Osteoblast (primary cell): ENCODE data around the gene LLCFC1. TPM values are rescaled to one million over a fixed set of nuclear protein-coding genes. Genes with fewer than 3 reads are reported as not detected.

Source experiments
- DNase-seq: peaks from one replicate; pipeline ENCODE4 v3.0.0; 2011; ENCODE audit warnings: low spot score, mixed read lengths; ENCODE audit not compliant: insufficient read length; ENCODE audit errors: missing footprints
- H2AFZ ChIP-seq: 2 replicates; pipeline ENCODE4 v1.6.0; 2011; ENCODE audit warnings: mild to moderate bottlenecking, low read length
- H3K27ac ChIP-seq: 2 replicates; pipeline ENCODE4 v1.5.1; 2011; ENCODE audit warnings: mild to moderate bottlenecking, low read depth, low read length, moderate library complexity
- H3K27me3 ChIP-seq: 2 replicates; pipeline ENCODE4 v1.6.0; 2012; ENCODE audit warnings: mild to moderate bottlenecking, control low read depth, inconsistent platforms, low read length, moderate library complexity; ENCODE audit not compliant: insufficient read depth
- H3K36me3 ChIP-seq: 2 replicates; pipeline ENCODE4 v1.5.1; 2011; ENCODE audit warnings: mild to moderate bottlenecking, low read length, control low read depth, moderate library complexity; ENCODE audit not compliant: insufficient read depth
- H3K4me1 ChIP-seq: 2 replicates; pipeline ENCODE4 v1.5.1; 2011; ENCODE audit warnings: mild to moderate bottlenecking, low read length, control low read depth, moderate library complexity; ENCODE audit not compliant: insufficient read depth
- H3K4me2 ChIP-seq: 2 replicates; pipeline ENCODE4 v1.6.0; 2011; ENCODE audit warnings: mild to moderate bottlenecking, low read length; ENCODE audit not compliant: insufficient read depth
- H3K4me3 ChIP-seq: fragments of 200-600 bp; sonication (generic); 3 replicates; pipeline ENCODE4 v1.5.1; 2012; ENCODE audit warnings: mild to moderate bottlenecking, low read length, inconsistent platforms; ENCODE audit not compliant: insufficient read depth
- H3K79me2 ChIP-seq: 2 replicates; pipeline ENCODE4 v1.6.0; 2012; ENCODE audit warnings: mild to moderate bottlenecking, low read length, control low read depth, inconsistent platforms; ENCODE audit not compliant: insufficient read depth
- H3K9me3 ChIP-seq: 2 replicates; pipeline ENCODE4 v1.5.1; 2011; ENCODE audit warnings: low read depth, low read length, control low read depth
- H4K20me1 ChIP-seq: 2 replicates; pipeline ENCODE4 v1.6.0; 2012; ENCODE audit warnings: mild to moderate bottlenecking, low read length, control low read depth; ENCODE audit not compliant: insufficient read depth
- total RNA-seq: library from RNA; depleted of rRNA; stranded (reverse); fragments of >200 nt; gene quantifications from 2 replicates; pipeline ENCODE4 v1.2.3, GENCODE V29; 2012
- TF ChIP-seq, protein P1 (sequence below): IDR thresholded peaks from 2 replicates; pipeline ENCODE4 v1.5.1; 2011; ENCODE audit warnings: mild to moderate bottlenecking, low read depth, low read length, moderate library complexity; ENCODE audit errors: extremely low read depth

LLCFC1 gene
- total RNA-seq, 1 donor = not detected

- H3K79me2 ChIP-seq = no peaks in the 10 kb centered on the region
- H3K4me2 ChIP-seq = no peak overlapping the region
- DNase-seq = no peak
- TF ChIP-seq, protein P1, sequence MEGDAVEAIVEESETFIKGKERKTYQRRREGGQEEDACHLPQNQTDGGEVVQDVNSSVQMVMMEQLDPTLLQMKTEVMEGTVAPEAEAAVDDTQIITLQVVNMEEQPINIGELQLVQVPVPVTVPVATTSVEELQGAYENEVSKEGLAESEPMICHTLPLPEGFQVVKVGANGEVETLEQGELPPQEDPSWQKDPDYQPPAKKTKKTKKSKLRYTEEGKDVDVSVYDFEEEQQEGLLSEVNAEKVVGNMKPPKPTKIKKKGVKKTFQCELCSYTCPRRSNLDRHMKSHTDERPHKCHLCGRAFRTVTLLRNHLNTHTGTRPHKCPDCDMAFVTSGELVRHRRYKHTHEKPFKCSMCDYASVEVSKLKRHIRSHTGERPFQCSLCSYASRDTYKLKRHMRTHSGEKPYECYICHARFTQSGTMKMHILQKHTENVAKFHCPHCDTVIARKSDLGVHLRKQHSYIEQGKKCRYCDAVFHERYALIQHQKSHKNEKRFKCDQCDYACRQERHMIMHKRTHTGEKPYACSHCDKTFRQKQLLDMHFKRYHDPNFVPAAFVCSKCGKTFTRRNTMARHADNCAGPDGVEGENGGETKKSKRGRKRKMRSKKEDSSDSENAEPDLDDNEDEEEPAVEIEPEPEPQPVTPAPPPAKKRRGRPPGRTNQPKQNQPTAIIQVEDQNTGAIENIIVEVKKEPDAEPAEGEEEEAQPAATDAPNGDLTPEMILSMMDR = no peak
- no peaks in the 10 kb centered on the region for H4K20me1 ChIP-seq
- no peaks in the 10 kb centered on the region for H3K36me3 ChIP-seq
- no peak overlapping the region for H3K27ac ChIP-seq
- H3K4me1 ChIP-seq = no peaks in the 10 kb centered on the region
- no peaks in the 10 kb centered on the region for H3K9me3 ChIP-seq
- no peaks in the 10 kb centered on the region for H3K27me3 ChIP-seq
- no peak overlapping the region for H3K4me3 ChIP-seq
- H2AFZ ChIP-seq = no peak overlapping the region
Observed at GRCh38 chr7:142930126-142930730, 9.1 kb upstream of the LLCFC1 start.

- Histone ChIP-seq H3K4me3 (no peak overlapping the region), H3K27me3 (no peaks in the 10 kb centered on the region), H3K9me3 (no peaks in the 10 kb centered on the region), H3K36me3 (no peaks in the 10 kb centered on the region), H3K4me1 (no peaks in the 10 kb centered on the region), H2AFZ (no peak overlapping the region), H4K20me1 (no peaks in the 10 kb centered on the region), H3K4me2 (no peak overlapping the region), H3K27ac (no peak overlapping the region), H3K79me2 (no peaks in the 10 kb centered on the region)
- DNase-seq = no peak
- TF ChIP-seq, protein P1 = no peak
Observed at GRCh38 chr7:142932386-142933091, 6.7 kb upstream of the LLCFC1 start.

- H3K4me3 ChIP-seq = no peak overlapping the region
- no peaks in the 10 kb centered on the region for H3K36me3 ChIP-seq
- H3K27me3 ChIP-seq = no peaks in the 10 kb centered on the region
- TF ChIP-seq, protein P1 = no peak
- H3K79me2 ChIP-seq = no peaks in the 10 kb centered on the region
- H2AFZ ChIP-seq = no peak overlapping the region
- H4K20me1 ChIP-seq = no peaks in the 10 kb centered on the region
- DNase-seq = no peak
- no peak overlapping the region for H3K4me2 ChIP-seq
- no peak overlapping the region for H3K27ac ChIP-seq
- H3K9me3 ChIP-seq = no peaks in the 10 kb centered on the region
- H3K4me1 ChIP-seq = no peaks in the 10 kb centered on the region
Observed at GRCh38 chr7:142933092-142933475, 6.2 kb upstream of the LLCFC1 start.

DNA sequence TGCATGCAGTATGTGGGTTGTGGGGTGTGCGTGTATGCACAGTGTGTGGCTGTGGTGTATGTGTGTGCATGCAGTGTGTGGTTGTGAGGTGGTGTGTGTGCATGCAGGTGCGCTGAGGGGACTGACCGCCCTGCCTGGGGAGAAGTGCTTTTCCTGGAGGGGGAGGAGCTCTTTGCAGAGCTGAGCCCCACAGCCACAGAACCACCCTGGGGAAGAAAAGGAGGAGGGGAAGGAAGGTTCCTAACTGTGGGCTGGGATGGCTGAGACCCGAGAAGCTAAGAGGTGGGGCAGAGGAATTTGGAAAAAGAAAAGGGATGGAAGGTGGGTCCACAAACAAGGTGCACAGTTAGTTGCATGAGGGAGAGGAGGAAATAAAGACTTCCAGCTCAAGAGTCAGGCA, 5.7 kb upstream of the LLCFC1 start, which contains the start of gene TRPV5:
Gene TRPV5, minus strand, starts transcription at position 123 of the 400 bp plus-strand sequence. CDS start 287 bp downstream, outside the sequence.
- TF ChIP-seq, protein P1 = no peak
- H3K79me2 ChIP-seq = no peaks in the 10 kb centered on the region
- no peaks in the 10 kb centered on the region for H3K27me3 ChIP-seq
- H3K9me3 ChIP-seq = no peaks in the 10 kb centered on the region
- H3K4me2 ChIP-seq = no peak within 1 kb of the TSS
- H3K27ac ChIP-seq = no peak within 1 kb of the TSS
- DNase-seq = no peak
- no peaks in the 10 kb centered on the region for H3K36me3 ChIP-seq
- H3K4me1 ChIP-seq = no peaks in the 10 kb centered on the region
- no peak within 1 kb of the TSS for H2AFZ ChIP-seq
- H4K20me1 ChIP-seq = no peaks in the 10 kb centered on the region
- H3K4me3 ChIP-seq = no peak within 1 kb of the TSS
